HepG2 (cell line): ENCODE results near the gene DDX4. TPM values are rescaled to one million over a fixed set of nuclear protein-coding genes. Genes with fewer than 3 reads are reported as not detected.

Experiments used
- ATAC-seq: fragments of 200-7000 bp; cut with Tn5 transposase; 3 replicates; pipeline ENCODE4 v1.9.1; 2020; ENCODE audit warnings: mild to moderate bottlenecking, moderate library complexity
- BruUV-seq: library from RNA; stranded (reverse); fragments of 400-500 nt; replicated peaks from 2 replicates; lab custom pipeline; 2021; lab: Mats Ljungman, UMichigan
- CTCF ChIA-PET: fragments of 300-600 bp; formaldehyde crosslinking; extraction: SDS; loops from one replicate; lab custom pipeline; 2021; ENCODE audit warnings: low total read pairs, inconsistent platforms, low intra/inter-chr PET ratio; lab: Yijun Ruan, JAX
- POLR2A ChIA-PET: fragments of 350-600 bp; sonication (Branson Sonifier 250); formaldehyde crosslinking; loops from one replicate; lab custom pipeline; 2020; ENCODE audit warnings: antibody characterized with exemption, inconsistent platforms; lab: Yijun Ruan, JAX
- DNase-seq: peaks from one replicate; pipeline ENCODE4 v3.0.0-alpha.2; 2015; ENCODE audit warnings: low spot score
- FAIRE-seq: peaks from 3 replicates; lab custom pipeline; 2011; peaks lifted over from hg19 to GRCh38; lab: Jason Lieb, UNC
- H2AFZ ChIP-seq: one replicate; pipeline ENCODE4 v1.6.1; 2011; ENCODE audit warnings: low read length, inconsistent platforms
- H3K27ac ChIP-seq: fragments of 300-600 bp; 3 replicates; pipeline ENCODE4 v1.8.0; 2011; ENCODE audit warnings: mixed run types, mild to moderate bottlenecking, mixed read lengths, low read length, inconsistent platforms; ENCODE audit not compliant: insufficient read depth; ENCODE audit errors: extremely low read length
- H3K27me3 ChIP-seq, 2 experiments: fragments of 200-600 bp in 1 of 2; 2 replicates in 1 of 2; 3 replicates in 1 of 2; pipeline versions ENCODE4 v1.6.0 to v1.8.0; 2011; ENCODE audit warnings: low read length in 2 of 2, mild to moderate bottlenecking in 2 of 2, moderate library complexity in 2 of 2, inconsistent platforms in 1 of 2; ENCODE audit not compliant: insufficient read depth in 2 of 2, control insufficient read depth in 1 of 2
- H3K36me3 ChIP-seq, 2 experiments: fragments of 200-600 bp in 1 of 2; replicated peaks in 1 of 2; 2 replicates in 1 of 2; 3 replicates in 1 of 2; pipeline versions ENCODE4 v1.5.1 to v1.8.0; 2011; ENCODE audit warnings: low read length in 2 of 2, inconsistent platforms in 1 of 2; ENCODE audit not compliant: insufficient read depth in 2 of 2, control insufficient read depth in 1 of 2
- H3K4me1 ChIP-seq: 2 replicates; pipeline ENCODE4 v1.5.1; 2012; ENCODE audit warnings: low read length, inconsistent platforms; ENCODE audit not compliant: insufficient read depth
- H3K4me2 ChIP-seq: 2 replicates; pipeline ENCODE4 v1.6.0; 2011; ENCODE audit warnings: low read depth, low read length, inconsistent platforms
- H3K4me3 ChIP-seq, 3 experiments: fragments of 200-600 bp in 1 of 3; sonication (generic), shearing (Covaris generic) in 1 of 3; replicated peaks in 1 of 3; 2 replicates each; pipeline ENCODE4 v1.5.1; 2011 to 2016; ENCODE audit warnings: low read length in 3 of 3, inconsistent platforms in 2 of 3, low read depth in 2 of 3, mild to moderate bottlenecking in 2 of 3, control low read depth in 1 of 3, mixed read lengths in 1 of 3; ENCODE audit not compliant: insufficient read depth in 1 of 3
- H3K79me2 ChIP-seq: one replicate; pipeline ENCODE4 v1.6.1; 2011; ENCODE audit warnings: low read length, inconsistent platforms; ENCODE audit not compliant: insufficient read depth
- H3K9ac ChIP-seq: 2 replicates; pipeline ENCODE4 v1.6.0; 2011; ENCODE audit warnings: mild to moderate bottlenecking, low read depth, low read length, inconsistent platforms; ENCODE audit not compliant: insufficient read depth
- H3K9me3 ChIP-seq: 2 replicates; pipeline ENCODE4 v1.5.1; 2012; ENCODE audit warnings: mild to moderate bottlenecking, low read length
- H4K20me1 ChIP-seq: 2 replicates; pipeline ENCODE4 v1.6.0; 2011; ENCODE audit warnings: inconsistent platforms, mild to moderate bottlenecking, low read length, moderate library complexity; ENCODE audit not compliant: insufficient read depth
- CBX1 ChIP-seq: IDR thresholded peaks from one replicate; pipeline ENCODE4 v1.6.1; 2016; ENCODE audit warnings: antibody characterized with exemption, low read depth
- CBX5 ChIP-seq: sonication (generic); formaldehyde crosslinking; IDR thresholded peaks from 2 replicates; pipeline ENCODE4 v1.4.0; 2020; ENCODE audit warnings: missing genetic modification reagents, borderline replicate concordance
- HNRNPK ChIP-seq: fragments of 200-400 bp; formaldehyde crosslinking; IDR thresholded peaks from 2 replicates; pipeline ENCODE4 v1.6.1; 2018; ENCODE audit warnings: low read length, low read depth, moderate library complexity, mild to moderate bottlenecking; ENCODE audit not compliant: poor library complexity, severe bottlenecking
- KLF9 ChIP-seq: IDR thresholded peaks from 2 replicates; pipeline ENCODE4 v1.6.1; 2016; ENCODE audit warnings: low read depth
- RAD21 ChIP-seq: fragments of 450-650 bp; formaldehyde crosslinking; IDR thresholded peaks from 2 replicates; pipeline ENCODE4 v1.5.0; 2020; ENCODE audit warnings: mild to moderate bottlenecking
- SMC3 ChIP-seq: IDR thresholded peaks from 2 replicates; pipeline ENCODE4 v1.6.1; 2011; ENCODE audit warnings: low read length, improper control_type of control experiment
- STAG1 ChIP-seq: sonication (generic); formaldehyde crosslinking; IDR thresholded peaks from 2 replicates; pipeline ENCODE4 v1.4.0; 2020; ENCODE audit warnings: missing genetic modification reagents
- TCF7 ChIP-seq: sonication (generic); IDR thresholded peaks from 2 replicates; pipeline ENCODE4 v1.6.1; 2016; ENCODE audit warnings: antibody characterized with exemption, low read depth
- WIZ ChIP-seq: sonication (generic); formaldehyde crosslinking; IDR thresholded peaks from 2 replicates; pipeline ENCODE4 v1.5.1; 2020; ENCODE audit warnings: mild to moderate bottlenecking, missing genetic modification reagents
- ZMYM4 ChIP-seq: sonication (generic); formaldehyde crosslinking; IDR thresholded peaks from 2 replicates; pipeline ENCODE4 v1.8.1; 2023; ENCODE audit warnings: mild to moderate bottlenecking, missing genetic modification reagents
- WGBS: methylation state at CpG from one replicate; pipeline ENCODE4 v1.1.6; 2017; ENCODE audit warnings: low lambda C conversion rate; 5-methylcytosine and 5-hydroxymethylcytosine counted together
- in situ Hi-C: cut with HindIII; loops from 2 replicates; pipeline ENCODE4 v1.10.0; 2017; ENCODE audit warnings: low pct_unique_long_range_greater_than_20kb; ENCODE audit not compliant: extremely low pct_ligation_motif_present
- intact Hi-C: fragments of 100-400 bp; cut with micrococcal nuclease; formaldehyde crosslinking; loops from one replicate; pipeline ENCODE4 v1.10.0; 2022; ENCODE audit not compliant: unreplicated experiment
- polyA plus RNA-seq, 8 experiments: library from polyadenylated mRNA; depleted of rRNA in 3 of 8; stranded (reverse) in 7 of 8; unstranded in 1 of 8; fragments of >200 nt; fragmentation: Illumina TruSeq in 4 of 8; extraction: Trizol in 4 of 8; gene quantifications; 2 replicates each; pipeline versions ENCODE4 v1.2.1 to v1.2.3, GENCODE V29; 2011 to 2016; ENCODE audit warnings: low read depth in 4 of 8, missing spikeins in 1 of 8, mixed read lengths in 1 of 8; ENCODE audit not compliant: insufficient read depth in 1 of 8
- total RNA-seq, 5 experiments: library from RNA; depleted of rRNA; stranded (reverse); fragments of >200 nt; fragmentation: Illumina TruSeq; extraction: Trizol; gene quantifications; 2 replicates each; pipeline ENCODE4 v1.2.3, GENCODE V29; 2016; ENCODE audit warnings: low read depth in 1 of 5
- TF ChIP-seq, protein P1 (sequence below): sonication (generic); formaldehyde crosslinking; IDR thresholded peaks from 2 replicates; pipeline ENCODE4 v1.5.0; 2020; ENCODE audit warnings: mild to moderate bottlenecking, missing genetic modification reagents
- TF ChIP-seq, protein P2 (sequence below): sonication (generic); formaldehyde crosslinking; IDR thresholded peaks from 2 replicates; pipeline ENCODE4 v1.4.0; 2020; ENCODE audit warnings: missing genetic modification reagents, mild to moderate bottlenecking, borderline replicate concordance
- TF ChIP-seq, protein P3 (sequence below): sonication (generic); formaldehyde crosslinking; IDR thresholded peaks from 2 replicates; pipeline ENCODE4 v1.5.0; 2020; ENCODE audit warnings: mild to moderate bottlenecking, missing genetic modification reagents, moderate library complexity
- TF ChIP-seq, protein P4 (sequence below): IDR thresholded peaks from 2 replicates; pipeline ENCODE4 v1.6.1; 2016; ENCODE audit warnings: low read depth, borderline replicate concordance

DDX4 gene
- total and polyA plus RNA-seq, 2 of the 13 experiments (the other 11 are each of a cell fraction or from before 2014, with no cell fraction given), result 0.05 TPM; not detected in 1

DNA sequence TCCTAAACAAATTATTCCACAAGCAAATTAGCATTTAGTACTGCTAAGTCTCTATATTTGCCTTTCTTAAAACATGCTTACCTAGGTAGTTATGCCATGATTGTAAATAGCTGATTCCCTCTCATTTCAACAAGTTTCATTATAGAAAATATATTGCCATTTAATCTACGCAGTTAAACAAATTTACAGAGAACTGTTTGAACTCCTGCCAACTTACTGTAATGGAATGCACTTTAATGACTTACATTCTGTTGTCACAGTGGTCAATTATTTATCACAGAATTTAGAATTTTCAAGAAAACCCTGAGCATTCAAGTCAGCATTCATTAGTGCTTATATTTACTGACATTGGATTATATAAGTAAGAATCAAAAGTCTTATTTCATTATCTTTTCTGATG, 45.4 kb upstream of the DDX4 start (continued):
- TF ChIP-seq TCF7 (peak; percentile 14; the same call in 1 of the 2 replicates), CBX5 (CRISPR knock-in tag) (no peak), KLF9 (CRISPR knock-in tag) (no peak), CBX1 (no peak)

DNA sequence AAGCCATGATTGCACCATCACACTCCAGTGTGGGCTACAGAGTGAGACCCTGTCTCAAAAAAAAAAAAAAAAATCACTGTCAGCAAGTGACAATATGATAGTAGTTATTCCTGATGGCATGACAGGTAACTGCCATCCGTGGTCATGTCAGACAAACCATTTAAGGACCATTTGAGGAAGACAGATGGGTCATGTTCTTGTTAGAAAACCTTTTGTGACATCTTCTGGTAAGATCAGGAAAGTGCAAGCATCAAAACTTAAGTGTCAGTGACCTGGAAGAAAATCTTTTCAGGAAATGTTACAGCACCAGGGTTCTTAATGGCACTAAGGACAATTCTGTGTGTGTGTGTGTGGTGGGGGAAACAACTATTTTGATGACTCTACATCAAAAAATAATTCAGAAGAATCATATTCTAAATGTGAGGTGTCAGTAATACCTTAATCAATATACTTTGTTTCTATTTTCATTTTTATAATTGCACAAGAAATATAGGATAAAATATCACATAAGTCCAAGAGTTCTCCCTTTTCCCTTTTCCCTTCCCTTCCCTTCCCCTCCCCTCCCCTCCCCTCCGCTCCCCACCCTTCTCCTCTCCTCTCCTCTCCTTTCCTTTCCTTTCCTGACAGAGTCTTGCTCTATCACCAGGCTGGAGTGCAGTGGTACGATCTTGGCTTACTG, 43.6 kb upstream of the DDX4 start:
- ChIA-PET CTCF (interaction anchor here (0.8 to 2.3 kb wide), 3 partner anchors 287 to 369 kb away, joined by 3 to 10 read pairs (median 4); no protein-coding TSS in a partner anchor), POLR2A (no interaction called here)
- Histone ChIP-seq H3K4me3 (no peak overlapping the region), H3K27me3 (no peaks in the 10 kb centered on the region; a peak in 1 of 5 replicates), H3K9ac (no peak overlapping the region), H3K36me3 (no peaks in the 10 kb centered on the region), H3K79me2 (no peaks in the 10 kb centered on the region), H3K4me1 (peaks cover 32% of the 10 kb centered on the region), H3K4me2 (no peak overlapping the region), H3K27ac (no peak overlapping the region), H4K20me1 (no peaks in the 10 kb centered on the region), H3K9me3 (no peaks in the 10 kb centered on the region), H2AFZ (no peak overlapping the region)
- BruUV-seq, result no TSS peak
- peak; percentile 59 for ATAC-seq
- in situ Hi-C loops (loop anchor here (5.0 to 10.0 kb wide), 3 partner anchors 287 to 522 kb away; partner anchors contain the start of gene CDC20B), intact Hi-C loops (loop anchor here (1.0 to 5.0 kb wide), 3 partner anchors 147 to 467 kb away; partner anchors contain the start of gene MCIDAS)
- WGBS, result 72% methylated on average over 3 of the region's 3 CpGs
- FAIRE-seq, result peak; percentile 64
- TF ChIP-seq SMC3 (peak; percentile 46; the same call in 1 of the 2 replicates), ZMYM4 (CRISPR knock-in tag) (no peak), WIZ (CRISPR knock-in tag) (no peak), HNRNPK (peak; percentile 96), STAG1 (CRISPR knock-in tag) (peak; percentile 80), RAD21 (CRISPR knock-in tag) (peak; percentile 40; the same call in 1 of the 2 replicates)
- TF ChIP-seq, protein P1, sequence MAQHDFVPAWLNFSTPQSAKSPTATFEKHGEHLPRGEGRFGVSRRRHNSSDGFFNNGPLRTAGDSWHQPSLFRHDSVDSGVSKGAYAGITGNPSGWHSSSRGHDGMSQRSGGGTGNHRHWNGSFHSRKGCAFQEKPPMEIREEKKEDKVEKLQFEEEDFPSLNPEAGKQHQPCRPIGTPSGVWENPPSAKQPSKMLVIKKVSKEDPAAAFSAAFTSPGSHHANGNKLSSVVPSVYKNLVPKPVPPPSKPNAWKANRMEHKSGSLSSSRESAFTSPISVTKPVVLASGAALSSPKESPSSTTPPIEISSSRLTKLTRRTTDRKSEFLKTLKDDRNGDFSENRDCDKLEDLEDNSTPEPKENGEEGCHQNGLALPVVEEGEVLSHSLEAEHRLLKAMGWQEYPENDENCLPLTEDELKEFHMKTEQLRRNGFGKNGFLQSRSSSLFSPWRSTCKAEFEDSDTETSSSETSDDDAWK, result no peak
- TF ChIP-seq, protein P2, sequence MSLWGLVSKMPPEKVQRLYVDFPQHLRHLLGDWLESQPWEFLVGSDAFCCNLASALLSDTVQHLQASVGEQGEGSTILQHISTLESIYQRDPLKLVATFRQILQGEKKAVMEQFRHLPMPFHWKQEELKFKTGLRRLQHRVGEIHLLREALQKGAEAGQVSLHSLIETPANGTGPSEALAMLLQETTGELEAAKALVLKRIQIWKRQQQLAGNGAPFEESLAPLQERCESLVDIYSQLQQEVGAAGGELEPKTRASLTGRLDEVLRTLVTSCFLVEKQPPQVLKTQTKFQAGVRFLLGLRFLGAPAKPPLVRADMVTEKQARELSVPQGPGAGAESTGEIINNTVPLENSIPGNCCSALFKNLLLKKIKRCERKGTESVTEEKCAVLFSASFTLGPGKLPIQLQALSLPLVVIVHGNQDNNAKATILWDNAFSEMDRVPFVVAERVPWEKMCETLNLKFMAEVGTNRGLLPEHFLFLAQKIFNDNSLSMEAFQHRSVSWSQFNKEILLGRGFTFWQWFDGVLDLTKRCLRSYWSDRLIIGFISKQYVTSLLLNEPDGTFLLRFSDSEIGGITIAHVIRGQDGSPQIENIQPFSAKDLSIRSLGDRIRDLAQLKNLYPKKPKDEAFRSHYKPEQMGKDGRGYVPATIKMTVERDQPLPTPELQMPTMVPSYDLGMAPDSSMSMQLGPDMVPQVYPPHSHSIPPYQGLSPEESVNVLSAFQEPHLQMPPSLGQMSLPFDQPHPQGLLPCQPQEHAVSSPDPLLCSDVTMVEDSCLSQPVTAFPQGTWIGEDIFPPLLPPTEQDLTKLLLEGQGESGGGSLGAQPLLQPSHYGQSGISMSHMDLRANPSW, result no peak
- TF ChIP-seq, protein P3, sequence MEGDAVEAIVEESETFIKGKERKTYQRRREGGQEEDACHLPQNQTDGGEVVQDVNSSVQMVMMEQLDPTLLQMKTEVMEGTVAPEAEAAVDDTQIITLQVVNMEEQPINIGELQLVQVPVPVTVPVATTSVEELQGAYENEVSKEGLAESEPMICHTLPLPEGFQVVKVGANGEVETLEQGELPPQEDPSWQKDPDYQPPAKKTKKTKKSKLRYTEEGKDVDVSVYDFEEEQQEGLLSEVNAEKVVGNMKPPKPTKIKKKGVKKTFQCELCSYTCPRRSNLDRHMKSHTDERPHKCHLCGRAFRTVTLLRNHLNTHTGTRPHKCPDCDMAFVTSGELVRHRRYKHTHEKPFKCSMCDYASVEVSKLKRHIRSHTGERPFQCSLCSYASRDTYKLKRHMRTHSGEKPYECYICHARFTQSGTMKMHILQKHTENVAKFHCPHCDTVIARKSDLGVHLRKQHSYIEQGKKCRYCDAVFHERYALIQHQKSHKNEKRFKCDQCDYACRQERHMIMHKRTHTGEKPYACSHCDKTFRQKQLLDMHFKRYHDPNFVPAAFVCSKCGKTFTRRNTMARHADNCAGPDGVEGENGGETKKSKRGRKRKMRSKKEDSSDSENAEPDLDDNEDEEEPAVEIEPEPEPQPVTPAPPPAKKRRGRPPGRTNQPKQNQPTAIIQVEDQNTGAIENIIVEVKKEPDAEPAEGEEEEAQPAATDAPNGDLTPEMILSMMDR (CRISPR knock-in tag), result peak; percentile 71
- TF ChIP-seq, protein P4, sequence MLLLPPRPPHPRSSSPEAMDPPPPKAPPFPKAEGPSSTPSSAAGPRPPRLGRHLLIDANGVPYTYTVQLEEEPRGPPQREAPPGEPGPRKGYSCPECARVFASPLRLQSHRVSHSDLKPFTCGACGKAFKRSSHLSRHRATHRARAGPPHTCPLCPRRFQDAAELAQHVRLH (CRISPR knock-in tag), result no peak
- peak; percentile 34 for DNase-seq
